HCT116 (cell line): ENCODE data around the gene S100A3. TPM values are rescaled to one million over a fixed set of nuclear protein-coding genes. Genes with fewer than 3 reads are reported as not detected.

Experiments
- ATAC-seq: fragments of 200-7000 bp; cut with Tn5 transposase; 2 replicates; pipeline ENCODE4 v1.9.1; 2020; ENCODE audit warnings: mild to moderate bottlenecking, moderate library complexity
- BruUV-seq: library from RNA; stranded (reverse); fragments of 400-500 nt; replicated peaks from 2 replicates; lab custom pipeline; 2021; lab: Mats Ljungman, UMichigan
- CTCF ChIA-PET: fragments of 300-600 bp; sonication (Branson Sonifier 250); formaldehyde crosslinking; loops from one replicate; lab custom pipeline; 2021; ENCODE audit warnings: antibody characterized with exemption; lab: Charles Lee
- POLR2A ChIA-PET: fragments of 300-600, 350-600 bp; sonication (Branson Sonifier 250); formaldehyde crosslinking; loops from one replicate; lab custom pipeline; 2021; ENCODE audit warnings: antibody characterized with exemption; lab: Charles Lee
- RAD21 ChIA-PET, 2 experiments: fragments of 300-600 bp; sonication (Branson Sonifier 250); formaldehyde crosslinking; loops; one replicate each; lab custom pipeline; 2023; ENCODE audit warnings: low total read pairs in 2 of 2; ENCODE audit not compliant: uncharacterized antibody in 2 of 2, unreplicated experiment in 2 of 2, low non-redundant PET in 1 of 2; lab: Charles Lee
- DNase-seq: peaks from one replicate; pipeline ENCODE4 v3.0.0-alpha.2; 2010; ENCODE audit warnings: low read depth, low spot score
- H2AFZ ChIP-seq: fragments of 200-600 bp; shearing (Covaris generic), sonication (generic); 2 replicates; pipeline ENCODE4 v1.6.1; 2017; ENCODE audit warnings: low read depth, mixed run types, mixed read lengths, antibody characterized with exemption, low read length; ENCODE audit not compliant: poor library complexity, severe bottlenecking
- H3K27ac ChIP-seq: 2 replicates; pipeline ENCODE4 v1.5.1; 2012; ENCODE audit warnings: low read depth, low read length
- H3K27me3 ChIP-seq: fragments of 200-600 bp; sonication (generic); 2 replicates; pipeline ENCODE4 v1.6.1; 2016; ENCODE audit warnings: mixed run types, low read length, mixed read lengths; ENCODE audit not compliant: insufficient read depth
- H3K36me3 ChIP-seq, 2 experiments: fragments of 200-500 bp in 1 of 2; fragments of 200-600 bp in 1 of 2; sonication (Bioruptor generic) in 1 of 2; sonication (generic) in 1 of 2; 2 replicates each; pipeline versions ENCODE4 v1.5.1 to v1.6.1; 2014 to 2016; ENCODE audit warnings: low read length in 2 of 2, inconsistent platforms in 1 of 2, mixed read lengths in 1 of 2, mixed run types in 1 of 2; ENCODE audit not compliant: insufficient read depth in 2 of 2, control insufficient read depth in 1 of 2
- H3K4me1 ChIP-seq, 2 experiments: fragments of 200-600 bp in 1 of 2; sonication (generic) in 1 of 2; 2 replicates each; pipeline versions ENCODE4 v1.5.1 to v1.6.1; 2012 to 2017; ENCODE audit warnings: low read length in 2 of 2, inconsistent platforms in 1 of 2, mild to moderate bottlenecking in 1 of 2, mixed read lengths in 1 of 2, mixed run types in 1 of 2, moderate library complexity in 1 of 2; ENCODE audit not compliant: insufficient read depth in 2 of 2, control insufficient read depth in 1 of 2
- H3K4me2 ChIP-seq: fragments of 200-600 bp; sonication (generic); 2 replicates; pipeline ENCODE4 v1.6.1; 2017; ENCODE audit warnings: mixed run types, low read length, mixed read lengths
- H3K4me3 ChIP-seq, 2 experiments: fragments of 200-600 bp in 1 of 2; sonication (generic) in 1 of 2; replicated peaks in 1 of 2; 2 replicates each; pipeline ENCODE4 v1.5.1; 2011 to 2016; ENCODE audit warnings: low read length in 2 of 2, control low read depth in 1 of 2, low read depth in 1 of 2, mild to moderate bottlenecking in 1 of 2, mixed read lengths in 1 of 2, mixed run types in 1 of 2
- H3K79me2 ChIP-seq: fragments of 200-600 bp; sonication (generic); 2 replicates; pipeline ENCODE4 v1.6.1; 2017; ENCODE audit warnings: mild to moderate bottlenecking, mixed run types, low read length, moderate library complexity, mixed read lengths; ENCODE audit not compliant: insufficient read depth
- H3K9ac ChIP-seq: fragments of 200-600 bp; sonication (generic); 2 replicates; pipeline ENCODE4 v1.6.1; 2016; ENCODE audit warnings: low read length, mixed read lengths
- H3K9me2 ChIP-seq: fragments of 200-600 bp; sonication (generic), shearing (Covaris generic); 2 replicates; pipeline ENCODE4 v1.6.1; 2017; ENCODE audit warnings: mixed run types, mild to moderate bottlenecking, moderate library complexity; ENCODE audit not compliant: insufficient read depth
- H3K9me3 ChIP-seq, 2 experiments: fragments of 200-500 bp in 1 of 2; fragments of 200-600 bp in 1 of 2; sonication (Bioruptor generic) in 1 of 2; sonication (generic) in 1 of 2; 2 replicates each; pipeline ENCODE4 v1.6.1; 2014 to 2017; ENCODE audit warnings: low read length in 2 of 2, mixed read lengths in 2 of 2, inconsistent platforms in 1 of 2, low read depth in 1 of 2, mild to moderate bottlenecking in 1 of 2, mixed run types in 1 of 2, moderate library complexity in 1 of 2; ENCODE audit not compliant: control insufficient read depth in 1 of 2, insufficient read depth in 1 of 2
- H4K20me1 ChIP-seq: fragments of 200-600 bp; sonication (generic), shearing (Covaris generic); 2 replicates; pipeline ENCODE4 v1.6.1; 2017; ENCODE audit warnings: mixed run types, mild to moderate bottlenecking, moderate library complexity; ENCODE audit not compliant: insufficient read depth
- CEBPB ChIP-seq: IDR thresholded peaks from 2 replicates; pipeline ENCODE4 v1.6.1; 2012; ENCODE audit warnings: low read depth
- EZH2 ChIP-seq: fragments of 200-600 bp; sonication (generic); IDR thresholded peaks from 2 replicates; pipeline ENCODE4 v1.6.1; 2017; ENCODE audit warnings: antibody characterized with exemption, mixed run types
- TCF7L2 ChIP-seq: IDR thresholded peaks from 2 replicates; pipeline ENCODE4 v1.7.0; 2011; ENCODE audit warnings: borderline replicate concordance, inconsistent platforms; ENCODE audit not compliant: insufficient read depth, insufficient read length; ENCODE audit errors: extremely low read depth
- ZNF274 ChIP-seq: fragments of 200-500 bp; sonication (Bioruptor generic); IDR thresholded peaks from 2 replicates; pipeline ENCODE4 v1.6.1; 2014; ENCODE audit warnings: mild to moderate bottlenecking, low read depth, low read length, inconsistent platforms
- intact Hi-C: fragments of 100-400 bp; cut with micrococcal nuclease; formaldehyde crosslinking; loops from 2 replicates; pipeline ENCODE4 v1.10.0; 2022
- total RNA-seq: library from RNA; stranded (reverse); gene quantifications from one replicate; pipeline ENCODE4 v1.2.1, GENCODE V29; 2021; ENCODE audit not compliant: unreplicated experiment
- TF ChIP-seq, protein P1 (sequence below), 3 experiments: fragments of 200-600 bp in 1 of 3; sonication (generic) in 1 of 3; IDR thresholded peaks in 2 of 3; conservative IDR thresholded peaks in 1 of 3; 2 replicates each; pipeline ENCODE4 v1.5.1; 2012 to 2017; ENCODE audit warnings: low read depth in 2 of 3, low read length in 2 of 3, antibody characterized with exemption in 1 of 3, borderline replicate concordance in 1 of 3, control low read depth in 1 of 3, mild to moderate bottlenecking in 1 of 3, mixed read lengths in 1 of 3, mixed run types in 1 of 3, moderate library complexity in 1 of 3; ENCODE audit not compliant: insufficient read depth in 1 of 3

Gene S100A3
- total RNA-seq, 1 experiment from 2014 or later = 4.2 TPM

DNA sequence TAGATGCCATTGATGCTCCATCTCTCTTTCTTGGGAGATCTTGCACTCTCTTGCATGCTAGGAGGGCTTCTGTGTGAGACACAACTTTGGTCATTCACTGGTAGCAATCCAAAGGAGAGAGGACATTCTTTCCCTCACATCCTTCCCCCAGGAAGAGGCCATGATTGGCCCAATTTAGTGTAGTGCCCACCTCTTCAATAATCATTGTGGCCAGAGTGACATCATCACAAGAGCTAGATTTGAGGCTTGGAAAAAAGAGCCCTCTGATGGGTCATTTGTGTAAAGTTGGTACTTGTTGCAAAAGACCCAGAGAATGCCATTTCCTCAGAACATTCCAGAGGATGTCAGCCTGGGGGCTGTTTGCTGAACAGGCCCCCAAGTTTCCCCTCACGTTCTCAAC lies 43.5 kb downstream of the S100A3 start:
- ATAC-seq = no peak
- RAD21 ChIA-PET = no interaction called here
- TF ChIP-seq, protein P1, sequence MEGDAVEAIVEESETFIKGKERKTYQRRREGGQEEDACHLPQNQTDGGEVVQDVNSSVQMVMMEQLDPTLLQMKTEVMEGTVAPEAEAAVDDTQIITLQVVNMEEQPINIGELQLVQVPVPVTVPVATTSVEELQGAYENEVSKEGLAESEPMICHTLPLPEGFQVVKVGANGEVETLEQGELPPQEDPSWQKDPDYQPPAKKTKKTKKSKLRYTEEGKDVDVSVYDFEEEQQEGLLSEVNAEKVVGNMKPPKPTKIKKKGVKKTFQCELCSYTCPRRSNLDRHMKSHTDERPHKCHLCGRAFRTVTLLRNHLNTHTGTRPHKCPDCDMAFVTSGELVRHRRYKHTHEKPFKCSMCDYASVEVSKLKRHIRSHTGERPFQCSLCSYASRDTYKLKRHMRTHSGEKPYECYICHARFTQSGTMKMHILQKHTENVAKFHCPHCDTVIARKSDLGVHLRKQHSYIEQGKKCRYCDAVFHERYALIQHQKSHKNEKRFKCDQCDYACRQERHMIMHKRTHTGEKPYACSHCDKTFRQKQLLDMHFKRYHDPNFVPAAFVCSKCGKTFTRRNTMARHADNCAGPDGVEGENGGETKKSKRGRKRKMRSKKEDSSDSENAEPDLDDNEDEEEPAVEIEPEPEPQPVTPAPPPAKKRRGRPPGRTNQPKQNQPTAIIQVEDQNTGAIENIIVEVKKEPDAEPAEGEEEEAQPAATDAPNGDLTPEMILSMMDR (IDR thresholded peaks at IDR 0.05 in 2 of 3, conservative IDR thresholded peaks at IDR 0.05 in 1 of 3; ENCODE audit: borderline replicate concordance in 1 of 3, insufficient read depth in 1 of 3, low read depth in 2 of 3, low read length in 2 of 3) = no peak
- TF ChIP-seq CEBPB = no peak
- no peak for TF ChIP-seq TCF7L2
- no peak for TF ChIP-seq EZH2
- TF ChIP-seq, all 23 proteins: peak for 0
- Histone ChIP-seq H3K9me3 (no peaks in the 10 kb centered on the region), H2AFZ (no peak overlapping the region), H3K79me2 (no peaks in the 10 kb centered on the region), H4K20me1 (no peaks in the 10 kb centered on the region), H3K27ac (no peak overlapping the region), H3K4me3 (no peak overlapping the region), H3K9me2 (no peaks in the 10 kb centered on the region), H3K9ac (no peak overlapping the region), H3K4me2 (no peak overlapping the region), H3K36me3 (no peaks in the 10 kb centered on the region), H3K4me1 (peaks cover 14 to 45% of the 10 kb centered on the region in 2 experiments), H3K27me3 (no peaks in the 10 kb centered on the region)
- intact Hi-C loops = loop anchor here (5.0 kb wide), 1 partner anchor 482 kb away; the partner anchor contains the start of gene RAB13
- no peak for DNase-seq
- ChIA-PET POLR2A (interaction anchor here (1.5 kb wide), 1 partner anchor 46 kb away, joined by 3 read pairs; no protein-coding TSS in a partner anchor), CTCF (interaction anchor here (1.3 to 1.6 kb wide), 2 partner anchors 10 to 153 kb away, joined by 4 to 5 read pairs; no protein-coding TSS in a partner anchor)
- no TSS peak for BruUV-seq

DNA sequence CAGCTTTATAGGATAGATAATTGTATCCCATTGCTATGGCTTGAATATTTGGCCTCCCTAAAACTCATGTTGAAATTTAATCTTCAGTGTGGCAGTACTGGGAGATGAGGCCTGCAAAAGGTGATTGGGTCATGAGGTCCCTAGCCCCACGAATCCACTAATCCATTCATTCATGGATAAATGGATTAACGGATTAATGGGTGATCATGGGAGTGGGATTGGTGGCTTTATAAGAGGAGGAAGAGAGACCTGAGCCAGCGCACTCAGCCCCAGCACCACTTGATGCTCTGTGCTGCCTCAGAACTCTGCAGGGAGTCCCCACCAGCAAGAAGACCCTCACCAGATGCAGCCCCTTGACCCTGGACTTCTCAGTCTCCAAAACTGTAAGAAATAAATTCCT lies 45.3 kb downstream of the S100A3 start:
- DNase-seq (no peak), ATAC-seq (no peak)
- BruUV-seq = no TSS peak
- Histone ChIP-seq H3K79me2 (no peaks in the 10 kb centered on the region), H2AFZ (no peak overlapping the region), H3K4me3 (no peak overlapping the region), H3K27me3 (0 out of 2 replicates have a peak, but pooled peaks cover 3% of the 10 kb centered on the region), H3K27ac (no peak overlapping the region), H3K9ac (no peak overlapping the region), H4K20me1 (no peaks in the 10 kb centered on the region), H3K4me1 (peaks cover 14 to 31% of the 10 kb centered on the region in 2 experiments), H3K36me3 (no peaks in the 10 kb centered on the region), H3K9me3 (no peaks in the 10 kb centered on the region), H3K4me2 (no peak overlapping the region), H3K9me2 (no peaks in the 10 kb centered on the region)
- intact Hi-C loops = no loop called here
- ChIA-PET CTCF (no interaction called here), POLR2A (no interaction called here), RAD21 (no interaction called here)
- no peak for TF ChIP-seq ZNF274
